ENCODE data around the gene CARD14.

CARD14 gene

DNA sequence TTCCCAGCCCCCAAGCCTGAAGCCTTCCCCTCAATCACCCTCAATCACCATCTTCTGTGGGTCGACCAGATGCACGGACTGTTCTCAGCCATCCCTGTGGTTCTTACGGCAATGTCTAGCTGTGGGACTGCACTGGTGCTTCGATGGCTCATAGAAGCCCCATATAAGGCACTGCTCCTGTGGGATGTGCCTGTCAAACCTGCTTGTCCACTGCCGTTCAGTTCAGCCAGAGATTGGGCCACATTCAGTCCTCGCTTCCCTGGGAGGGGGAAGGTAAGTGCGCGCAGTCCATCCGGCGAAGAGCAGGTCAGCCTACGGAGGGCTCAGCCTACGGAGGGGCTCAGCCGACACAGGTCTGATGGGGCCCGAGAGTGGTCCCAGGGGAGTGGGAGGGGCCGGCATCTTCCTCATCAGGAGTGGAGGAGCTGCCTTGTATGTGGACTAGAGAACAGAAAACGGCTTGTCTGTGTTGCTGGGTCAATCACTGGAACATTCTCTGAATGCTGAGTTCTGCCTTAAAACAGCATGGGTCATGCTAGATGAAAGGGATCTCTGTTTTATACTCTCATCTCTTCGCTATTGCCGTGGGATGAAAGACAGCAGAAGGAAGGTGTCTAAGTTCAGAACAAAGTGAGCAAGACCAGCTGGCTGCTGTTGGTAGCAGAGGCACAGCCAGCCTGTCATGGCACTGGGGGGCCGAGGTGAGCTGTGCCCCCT lies at the start of gene CARD14:
Gene CARD14 (plus strand): TSS at position 247 of the 717 bp plus-strand sequence. CDS start 11,409 bp downstream, outside the sequence.
- DNase-seq (ENCODE audit: low read depth), result no peak

GRCh38 chr17:80122026-80122575 lies 47.7 kb upstream of the CARD14 start:
- no peak for DNase-seq (ENCODE audit: low read depth)

DNA sequence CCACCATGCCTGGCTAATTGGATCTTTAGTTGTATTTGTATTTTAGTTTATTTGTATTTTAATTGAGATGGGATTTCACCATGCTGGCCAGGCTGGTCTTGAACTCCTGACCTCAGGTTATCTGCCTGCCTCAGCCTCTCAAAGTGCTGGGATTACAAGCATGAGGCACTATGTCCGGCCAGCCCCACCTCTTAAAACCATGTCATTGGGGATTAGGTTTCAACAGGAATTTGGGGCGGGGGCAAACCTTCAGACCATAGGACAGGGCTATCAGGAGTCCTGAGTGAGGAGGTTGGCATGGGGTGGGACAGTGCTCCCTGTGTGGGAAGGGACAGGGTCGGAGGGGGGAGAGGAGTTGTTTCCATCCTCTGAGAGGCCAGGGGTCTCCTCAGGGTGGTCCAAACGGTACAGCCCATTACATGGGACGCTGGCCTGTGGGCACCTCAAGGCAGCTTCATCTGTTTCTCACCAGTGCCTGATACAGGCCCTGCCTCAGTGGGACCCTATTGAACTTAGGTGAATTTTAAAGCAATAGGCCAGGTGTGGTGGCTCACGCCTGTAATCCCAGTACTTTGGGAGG lies 46.8 kb upstream of the CARD14 start:
- no peak for DNase-seq (ENCODE audit: low read depth)

DNA sequence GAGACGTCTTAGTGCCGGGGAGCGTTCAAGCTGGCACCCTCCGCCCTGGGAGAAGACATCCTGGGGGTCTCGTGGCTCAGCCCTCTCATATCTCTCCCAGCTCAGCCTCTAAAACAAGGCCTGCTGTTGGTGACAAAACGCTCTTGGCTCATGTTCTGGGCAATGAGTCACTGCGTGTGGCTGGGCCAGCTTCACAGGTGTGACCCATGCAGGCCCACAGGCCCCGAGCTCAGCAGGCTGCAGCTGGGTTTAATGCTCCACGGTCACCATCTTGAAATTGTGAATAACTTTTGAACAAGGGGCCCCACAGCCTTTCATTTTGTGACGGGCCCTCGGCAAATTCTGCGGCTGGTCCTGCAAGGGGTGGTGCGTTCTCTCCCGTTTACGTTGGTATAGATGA lies 46.0 kb upstream of the CARD14 start:
- DNase-seq (ENCODE audit: low read depth), result no peak

DNA sequence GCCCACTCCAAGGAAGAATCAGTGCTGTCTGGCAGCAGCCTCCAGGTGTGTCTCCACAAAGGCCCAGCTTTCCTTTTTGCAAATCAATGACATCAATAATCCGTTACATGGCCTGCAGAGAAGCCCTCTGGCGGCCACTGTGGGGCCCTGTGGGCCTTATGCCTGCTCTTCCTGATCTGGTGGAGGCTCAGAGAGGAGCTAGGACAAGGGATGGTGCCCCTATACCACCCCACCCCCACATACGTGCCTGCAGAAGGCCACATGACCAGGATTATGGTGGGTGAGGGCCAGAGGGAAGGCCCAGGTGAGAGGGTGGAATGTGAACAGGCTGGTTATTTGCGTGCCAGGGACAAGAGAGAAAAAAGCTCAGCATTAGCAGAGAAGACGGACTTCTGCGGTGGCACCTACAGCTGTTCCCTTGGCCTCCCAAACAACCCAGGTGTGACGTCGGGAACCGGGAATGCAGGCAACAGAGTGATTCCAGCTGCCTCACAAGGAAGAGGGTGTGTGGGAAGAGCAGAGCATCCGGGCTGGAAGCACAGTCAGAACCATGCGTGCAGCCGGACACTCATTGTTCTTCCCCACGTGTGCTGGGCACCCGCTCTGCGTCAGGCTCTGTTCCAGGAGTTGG lies 45.4 kb upstream of the CARD14 start:
- DNase-seq (ENCODE audit: low read depth), result no peak

GRCh38 chr17:80125656-80126448 lies 44.0 kb upstream of the CARD14 start:
- DNase-seq (ENCODE audit: low read depth), result no peak

- DNase-seq (ENCODE audit: low read depth), result no peak
Measured at GRCh38 chr17:80126449-80126715, 43.4 kb upstream of the CARD14 start.

DNA sequence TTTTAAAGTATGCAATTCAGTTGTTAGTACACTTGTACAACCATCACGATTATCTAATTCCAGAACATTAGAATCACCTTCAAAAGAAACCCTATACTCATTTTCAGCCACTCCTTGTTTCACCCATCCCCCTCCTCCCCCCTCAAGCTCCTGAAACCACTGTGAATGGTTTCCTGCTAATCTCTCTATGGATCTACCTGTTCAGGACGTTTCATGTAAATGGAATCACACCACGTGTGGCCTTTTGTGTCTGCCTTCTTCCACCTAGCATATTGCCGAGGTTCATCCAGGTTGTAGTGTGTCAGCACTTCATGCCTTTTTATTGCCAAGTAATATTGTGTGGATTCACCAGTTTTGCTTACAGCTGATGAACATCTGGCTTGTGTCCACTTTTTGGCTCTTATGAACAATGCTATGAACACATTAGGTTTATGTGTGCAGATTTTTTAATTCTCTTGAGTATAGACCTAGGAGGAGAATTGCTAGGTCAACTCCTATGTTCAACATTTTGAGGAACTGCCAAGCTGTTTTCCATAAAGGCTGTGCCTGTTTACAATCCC lies 40.7 kb upstream of the CARD14 start:
- no peak for DNase-seq (ENCODE audit: low read depth)

- DNase-seq (ENCODE audit: low read depth), result no peak
Measured at GRCh38 chr17:80130992-80131391, 38.8 kb upstream of the CARD14 start.

- DNase-seq (ENCODE audit: low read depth), result no peak
Measured at GRCh38 chr17:80132906-80133625, 36.8 kb upstream of the CARD14 start.

- no peak for DNase-seq (ENCODE audit: low read depth)
Measured at GRCh38 chr17:80133626-80133970, 36.2 kb upstream of the CARD14 start.

DNA sequence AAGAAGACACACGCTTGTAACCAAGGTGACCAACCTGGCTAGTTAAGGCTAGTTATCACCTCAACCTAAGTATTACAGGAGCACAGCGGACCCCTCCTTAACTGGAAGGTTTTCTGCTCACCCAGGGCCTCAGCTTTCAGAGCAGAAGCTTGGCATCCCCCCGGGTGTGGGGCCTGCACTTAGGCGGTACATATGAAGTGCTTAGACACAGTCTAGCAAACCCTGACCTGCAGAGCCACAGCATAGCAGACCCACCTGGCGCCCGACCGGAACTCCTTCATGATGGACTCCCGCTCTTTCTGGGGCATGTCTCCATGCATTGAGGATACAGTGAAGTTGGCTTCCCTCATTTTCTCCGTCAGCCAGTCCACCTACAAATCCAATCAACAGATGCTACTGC lies 32.7 kb upstream of the CARD14 start:
- no peak for DNase-seq (ENCODE audit: low read depth)

DNA sequence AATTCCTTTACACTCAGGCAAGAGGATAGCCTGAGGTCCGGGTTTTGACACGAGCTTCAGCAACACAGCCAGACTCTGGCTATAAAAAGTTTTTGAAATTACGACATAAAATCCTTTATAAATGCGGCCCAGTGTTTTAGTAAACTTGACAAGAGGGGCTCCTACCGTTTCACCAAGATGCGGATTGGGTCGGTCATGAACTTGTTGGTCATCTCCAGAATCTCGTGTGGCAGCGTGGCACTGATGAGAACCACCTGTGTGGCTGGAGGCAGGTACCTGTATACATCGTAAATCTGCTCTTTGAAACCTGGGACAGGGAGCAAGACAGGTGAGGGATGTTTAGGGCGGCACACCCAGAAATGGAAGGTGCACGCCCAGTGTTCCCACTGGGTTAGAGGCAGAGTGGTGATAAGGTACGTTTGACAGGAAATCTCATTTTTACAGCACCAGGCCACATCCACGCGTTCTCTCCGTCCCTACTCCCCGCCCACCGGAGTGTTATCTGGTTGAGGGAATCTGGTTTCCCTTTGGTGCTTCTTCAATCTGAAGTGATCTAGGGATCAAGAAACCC lies 30.9 kb upstream of the CARD14 start:
- no peak for DNase-seq (ENCODE audit: low read depth)

DNA sequence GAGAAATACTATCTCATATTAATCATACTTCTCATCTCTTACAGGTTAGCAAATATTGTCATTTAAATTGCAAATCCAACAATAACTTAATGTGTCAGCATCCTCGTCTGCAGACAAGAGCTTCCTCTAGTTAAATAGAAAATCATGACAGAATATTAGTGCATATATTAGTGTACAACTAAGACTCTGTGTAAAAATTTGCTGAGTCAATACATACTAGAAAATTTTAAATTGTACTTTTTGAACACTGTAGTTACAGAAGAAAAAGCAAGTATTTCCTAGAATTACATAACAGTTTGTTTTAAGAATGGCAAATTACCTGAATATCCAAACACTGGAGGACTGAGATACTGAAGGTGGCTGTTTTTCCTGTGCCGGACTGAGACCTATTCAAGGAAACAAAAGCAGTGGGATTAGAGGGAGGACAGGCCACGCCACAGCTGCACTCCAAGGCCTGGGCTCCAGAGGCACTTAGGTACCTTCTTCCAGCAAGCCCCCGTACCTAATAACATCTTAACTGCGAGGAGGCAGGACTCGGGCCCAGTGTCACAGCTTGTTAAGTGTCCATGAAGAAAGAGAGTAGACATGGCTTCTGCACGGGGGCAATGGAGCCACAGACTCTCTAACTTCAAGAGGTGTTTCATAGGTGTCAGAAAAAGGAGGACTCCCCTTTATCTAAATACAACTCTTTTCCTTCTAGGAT lies 28.2 kb upstream of the CARD14 start:
- DNase-seq (ENCODE audit: low read depth), result no peak

- no peak for DNase-seq (ENCODE audit: low read depth)
Measured at GRCh38 chr17:80142929-80143328, 26.9 kb upstream of the CARD14 start.

- DNase-seq (ENCODE audit: low read depth), result no peak
Measured at GRCh38 chr17:80145076-80146075, 24.5 kb upstream of the CARD14 start.

DNA sequence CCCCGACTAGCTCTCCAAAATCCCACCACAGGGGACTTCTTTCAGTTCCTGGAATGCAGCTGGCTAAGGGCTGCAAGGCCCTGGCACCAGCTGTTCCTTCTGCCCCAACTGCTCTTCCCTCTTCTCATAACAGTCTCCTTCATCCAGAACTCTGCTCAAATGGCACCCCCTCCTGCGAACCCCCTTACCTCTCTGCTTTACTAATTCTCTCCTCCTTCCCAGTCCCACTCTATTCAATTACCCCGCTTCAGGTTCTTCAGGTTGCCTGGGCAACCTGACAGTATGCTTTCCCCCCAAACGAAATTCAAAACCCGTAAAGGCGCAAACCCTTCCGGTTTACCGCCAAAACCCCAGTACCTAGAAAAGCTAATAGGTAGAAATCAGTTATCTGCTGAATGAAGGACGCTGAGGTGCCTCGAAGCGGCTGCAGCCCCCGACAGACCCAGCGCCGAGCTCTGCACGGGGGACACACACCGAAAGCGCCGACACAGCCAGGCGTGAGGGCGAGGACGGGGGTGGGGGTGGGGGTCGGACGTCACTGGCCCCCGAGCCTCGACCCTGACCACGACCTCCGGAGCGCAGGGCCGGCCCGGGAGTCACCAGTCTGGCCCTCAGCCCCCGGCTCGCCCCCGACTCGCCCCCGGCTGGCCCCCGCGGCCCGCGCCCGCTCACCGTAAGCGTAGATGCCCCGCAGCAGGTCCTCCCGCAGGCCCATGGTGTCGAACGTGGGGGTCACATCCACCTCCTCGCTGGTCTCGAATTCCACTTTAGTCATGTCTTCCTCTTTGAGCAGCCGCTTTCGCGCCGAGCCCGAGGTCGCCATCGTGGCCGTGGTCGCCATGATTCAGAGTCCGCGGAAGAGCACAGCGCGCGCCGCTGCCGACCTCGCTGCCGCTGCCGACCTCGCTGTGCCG lies 23.5 kb upstream of the CARD14 start:
- no peak for DNase-seq (ENCODE audit: low read depth)

DNA sequence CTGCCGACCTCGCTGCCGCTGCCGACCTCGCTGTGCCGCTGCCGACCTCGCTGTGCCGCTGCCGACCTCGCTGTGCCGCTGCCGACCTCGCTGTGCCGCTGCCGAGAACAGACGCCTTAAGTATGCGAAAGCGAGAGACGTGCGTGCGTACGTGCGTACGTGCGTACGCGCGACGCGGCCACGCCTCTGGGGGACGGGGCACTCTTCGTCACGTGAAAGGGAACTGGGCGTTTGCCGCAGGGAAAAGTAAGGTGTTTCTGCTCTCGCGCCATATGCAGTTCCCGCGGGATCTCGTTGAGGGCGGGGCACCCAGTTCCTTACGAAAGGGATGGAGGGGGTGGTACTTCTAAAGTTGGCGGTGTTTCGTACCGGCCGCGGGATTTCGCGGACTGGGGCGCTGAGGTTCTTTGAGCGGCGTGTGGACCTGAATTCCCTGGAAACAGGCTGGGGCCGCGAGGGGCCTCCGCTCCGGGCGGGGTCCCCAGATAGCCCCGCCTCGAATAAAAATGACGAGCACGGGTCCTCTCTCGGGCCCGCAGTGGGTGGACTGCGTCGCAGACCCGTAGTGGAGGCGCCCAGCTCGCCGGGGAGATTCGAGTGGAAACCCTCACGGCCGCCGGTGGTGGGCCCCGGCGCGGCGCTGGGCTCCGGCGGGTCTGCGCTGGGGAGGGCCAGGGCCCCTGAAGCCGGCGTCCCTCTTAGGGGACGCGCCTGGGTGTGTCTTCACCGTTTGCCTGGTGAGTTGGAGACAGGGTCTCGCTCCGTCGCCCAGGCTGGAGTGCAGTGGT lies 22.6 kb upstream of the CARD14 start, which contains the start of gene EIF4A3:
Gene EIF4A3 (minus strand): TSS at position 94 of the 788 bp plus-strand sequence. CDS start 167 bp downstream, outside the sequence.
- peak; percentile 92 for DNase-seq (ENCODE audit: low read depth)
